Measurements from ENCODE around the gene SLC16A3. TPM values are rescaled to one million over a fixed set of nuclear protein-coding genes. Genes with fewer than 3 reads are reported as not detected.

The SLC16A3 gene
- total and polyA plus RNA-seq, 9 of the 15 experiments (the other 6 are each of a cell fraction or from before 2014, with no cell fraction given), result 0.11 to 5.4 (median 1.2) TPM; not detected in 2

DNA sequence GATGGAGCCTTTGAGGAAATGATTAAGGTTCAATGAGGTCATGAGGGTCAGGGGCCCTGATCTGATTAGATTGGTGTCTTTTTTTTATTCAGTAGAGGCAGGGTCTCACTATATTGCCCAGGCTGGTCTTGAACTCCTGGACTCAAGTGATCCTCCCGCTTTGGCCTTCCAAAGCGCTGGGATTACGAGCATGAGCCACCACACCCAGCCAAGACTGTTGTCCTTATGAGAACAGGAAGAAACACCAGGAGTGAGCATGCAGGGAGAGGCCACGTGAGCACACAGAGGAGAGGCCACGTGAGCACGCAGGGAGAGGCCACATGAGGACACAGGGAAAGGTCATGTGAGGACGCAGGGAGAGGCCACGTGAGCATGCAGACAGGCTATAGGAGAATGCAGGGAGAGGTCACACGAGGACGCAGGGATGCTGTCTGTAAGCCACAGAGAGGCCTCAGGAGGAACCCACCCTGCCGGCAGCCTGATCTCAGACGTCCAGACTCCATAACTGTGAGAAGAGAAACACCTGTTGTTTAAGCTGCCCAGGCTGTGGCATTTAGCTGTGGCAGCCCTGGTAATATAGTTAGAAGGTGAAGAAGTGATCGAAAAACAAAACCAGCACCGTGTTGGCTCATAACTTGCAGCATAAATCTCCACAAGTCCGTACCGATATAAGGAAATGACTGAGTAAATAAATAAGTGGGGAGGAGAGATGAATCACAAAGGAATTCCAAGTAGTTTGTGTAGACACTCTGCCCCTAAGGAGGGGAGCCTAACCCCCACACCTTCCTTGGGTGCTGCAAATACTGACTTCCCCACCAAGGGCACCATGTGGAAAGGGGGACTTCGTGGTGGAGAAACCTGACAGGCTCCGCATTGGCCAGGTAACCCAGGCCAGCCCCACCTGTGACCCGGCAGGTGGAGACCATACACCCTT, 59.3 kb downstream of the SLC16A3 start (continued):
- no peak for TF ChIP-seq SIX5 (IDR thresholded peaks at IDR 0.05; ENCODE audit: borderline replicate concordance in 1 of 2, insufficient read depth in 1 of 2, low read depth in 1 of 2, low read length in 2 of 2)
- TF ChIP-seq, protein P1, sequence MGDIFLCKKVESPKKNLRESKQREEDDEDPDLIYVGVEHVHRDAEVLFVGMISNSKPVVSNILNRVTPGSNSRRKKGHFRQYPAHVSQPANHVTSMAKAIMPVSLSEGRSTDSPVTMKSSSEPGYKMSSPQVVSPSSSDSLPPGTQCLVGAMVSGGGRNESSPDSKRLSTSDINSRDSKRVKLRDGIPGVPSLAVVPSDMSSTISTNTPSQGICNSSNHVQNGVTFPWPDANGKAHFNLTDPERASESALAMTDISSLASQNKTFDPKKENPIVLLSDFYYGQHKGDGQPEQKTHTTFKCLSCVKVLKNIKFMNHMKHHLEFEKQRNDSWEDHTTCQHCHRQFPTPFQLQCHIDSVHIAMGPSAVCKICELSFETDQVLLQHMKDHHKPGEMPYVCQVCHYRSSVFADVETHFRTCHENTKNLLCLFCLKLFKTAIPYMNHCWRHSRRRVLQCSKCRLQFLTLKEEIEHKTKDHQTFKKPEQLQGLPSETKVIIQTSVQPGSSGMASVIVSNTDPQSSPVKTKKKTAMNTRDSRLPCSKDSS (IDR thresholded peaks at IDR 0.05; ENCODE audit: low read depth, partially characterized antibody), result no peak
- no peak for TF ChIP-seq ZNF133 (CRISPR knock-in tag; IDR thresholded peaks at IDR 0.05)
- no peak for TF ChIP-seq ZNF134 (CRISPR knock-in tag; conservative IDR thresholded peaks at IDR 0.05)
- TF ChIP-seq TCF15 (CRISPR knock-in tag; IDR thresholded peaks at IDR 0.05), result peak; percentile 63; the same call in 1 of the 2 replicates
- TF ChIP-seq ZKSCAN1 (IDR thresholded peaks at IDR 0.05; ENCODE audit: low read depth, low read length), result no peak; the same call in 1 of the 2 replicates
- TF ChIP-seq ZNF707 (CRISPR knock-in tag; conservative IDR thresholded peaks at IDR 0.05), result no peak
- TF ChIP-seq SP1 (CRISPR knock-in tag; IDR thresholded peaks at IDR 0.05), result peak; percentile 81
- TF ChIP-seq CSDE1 (IDR thresholded peaks at IDR 0.05), result no peak
- TF ChIP-seq ZNF124 (CRISPR knock-in tag; IDR thresholded peaks at IDR 0.05), result no peak
- TF ChIP-seq CCNT2 (IDR thresholded peaks at IDR 0.05; ENCODE audit: borderline replicate concordance, extremely low read depth, insufficient read length, low read depth, low read length), result peak; percentile 19
- TF ChIP-seq, protein P2, sequence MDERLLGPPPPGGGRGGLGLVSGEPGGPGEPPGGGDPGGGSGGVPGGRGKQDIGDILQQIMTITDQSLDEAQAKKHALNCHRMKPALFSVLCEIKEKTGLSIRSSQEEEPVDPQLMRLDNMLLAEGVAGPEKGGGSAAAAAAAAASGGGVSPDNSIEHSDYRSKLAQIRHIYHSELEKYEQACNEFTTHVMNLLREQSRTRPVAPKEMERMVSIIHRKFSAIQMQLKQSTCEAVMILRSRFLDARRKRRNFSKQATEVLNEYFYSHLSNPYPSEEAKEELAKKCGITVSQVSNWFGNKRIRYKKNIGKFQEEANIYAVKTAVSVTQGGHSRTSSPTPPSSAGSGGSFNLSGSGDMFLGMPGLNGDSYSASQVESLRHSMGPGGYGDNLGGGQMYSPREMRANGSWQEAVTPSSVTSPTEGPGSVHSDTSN (CRISPR knock-in tag; IDR thresholded peaks at IDR 0.05; ENCODE audit: low read depth), result no peak
- TF ChIP-seq, protein P2 (tag; conservative IDR thresholded peaks at IDR 0.05; ENCODE audit: low read depth), result peak; percentile 5; the same call in 1 of the 2 replicates
- TF ChIP-seq PHF20 (IDR thresholded peaks at IDR 0.05; ENCODE audit: partially characterized antibody), result peak; percentile 91
- TF ChIP-seq, protein P3, sequence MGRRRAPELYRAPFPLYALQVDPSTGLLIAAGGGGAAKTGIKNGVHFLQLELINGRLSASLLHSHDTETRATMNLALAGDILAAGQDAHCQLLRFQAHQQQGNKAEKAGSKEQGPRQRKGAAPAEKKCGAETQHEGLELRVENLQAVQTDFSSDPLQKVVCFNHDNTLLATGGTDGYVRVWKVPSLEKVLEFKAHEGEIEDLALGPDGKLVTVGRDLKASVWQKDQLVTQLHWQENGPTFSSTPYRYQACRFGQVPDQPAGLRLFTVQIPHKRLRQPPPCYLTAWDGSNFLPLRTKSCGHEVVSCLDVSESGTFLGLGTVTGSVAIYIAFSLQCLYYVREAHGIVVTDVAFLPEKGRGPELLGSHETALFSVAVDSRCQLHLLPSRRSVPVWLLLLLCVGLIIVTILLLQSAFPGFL (CRISPR knock-in tag; IDR thresholded peaks at IDR 0.05), result no peak
- no peak for TF ChIP-seq MEF2A (IDR thresholded peaks at IDR 0.05; ENCODE audit: control insufficient read depth, low read depth, low read length)
- TF ChIP-seq, protein P4, sequence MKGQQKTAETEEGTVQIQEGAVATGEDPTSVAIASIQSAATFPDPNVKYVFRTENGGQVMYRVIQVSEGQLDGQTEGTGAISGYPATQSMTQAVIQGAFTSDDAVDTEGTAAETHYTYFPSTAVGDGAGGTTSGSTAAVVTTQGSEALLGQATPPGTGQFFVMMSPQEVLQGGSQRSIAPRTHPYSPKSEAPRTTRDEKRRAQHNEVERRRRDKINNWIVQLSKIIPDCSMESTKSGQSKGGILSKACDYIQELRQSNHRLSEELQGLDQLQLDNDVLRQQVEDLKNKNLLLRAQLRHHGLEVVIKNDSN (CRISPR knock-in tag; IDR thresholded peaks at IDR 0.05), result peak; percentile 100
- no peak for TF ChIP-seq MIER1 (IDR thresholded peaks at IDR 0.05; ENCODE audit: low read depth)
